HG03039 (cell line): ENCODE data around the gene TIMM10.

ENCODE experiments used
- ATAC-seq: cut with Tn5 transposase; IDR thresholded peaks from one replicate; pipeline ENCODE4 v1.9.1; 2021; ENCODE audit warnings: mild to moderate bottlenecking, moderate library complexity; ENCODE audit not compliant: unreplicated experiment

The TIMM10 gene, protein sequence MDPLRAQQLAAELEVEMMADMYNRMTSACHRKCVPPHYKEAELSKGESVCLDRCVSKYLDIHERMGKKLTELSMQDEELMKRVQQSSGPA

DNA sequence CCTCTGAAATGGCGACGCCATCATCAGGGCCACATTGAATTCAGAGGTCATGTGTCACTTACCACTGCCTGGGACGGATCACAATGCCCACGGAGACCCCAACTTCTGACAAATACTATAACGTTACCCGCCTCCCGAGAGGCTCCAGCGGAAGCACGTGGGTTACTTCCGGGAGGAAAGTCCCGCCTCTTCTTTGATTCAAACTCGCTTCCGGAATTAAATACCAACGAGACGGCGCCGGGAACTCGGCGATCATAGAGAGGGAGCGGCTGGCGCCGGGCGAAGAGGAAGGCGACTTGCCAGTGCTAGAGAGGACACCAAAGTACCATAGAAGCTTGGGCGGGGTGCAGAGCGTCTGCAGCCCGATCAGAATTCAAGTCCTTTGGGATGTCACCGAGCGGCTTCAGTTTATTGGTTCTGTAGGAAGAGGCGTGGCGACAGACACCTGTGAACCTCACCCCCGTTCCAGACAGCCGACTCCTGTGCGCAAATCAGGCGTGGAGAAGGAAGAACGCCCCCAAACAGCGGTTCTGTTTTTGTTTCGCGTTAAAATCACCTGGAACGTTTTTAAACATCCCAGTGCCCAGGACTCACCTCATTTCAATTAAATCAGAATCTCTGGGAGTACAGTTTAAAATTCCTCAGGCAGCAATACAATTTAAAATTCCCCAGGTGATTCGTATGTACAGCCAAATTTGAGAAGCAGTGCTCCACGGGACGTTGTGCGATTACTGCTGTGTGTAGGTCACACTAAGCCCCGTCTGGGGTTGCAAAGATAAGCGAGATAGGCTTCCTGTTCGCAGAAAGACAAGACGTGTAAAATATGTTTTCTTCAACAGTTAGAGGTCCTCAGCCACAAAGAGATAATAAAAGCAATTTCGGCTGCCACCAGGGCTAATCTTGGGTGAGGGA is at the start of gene TIMM10:
TSS of gene TIMM10 (minus strand) at position 159 of the 912 bp plus-strand sequence. CDS start 565 bp downstream, outside the sequence.
- peak; percentile 96 for ATAC-seq

GRCh38 chr11:57574061-57574460 is 43.5 kb upstream of the TIMM10 start:
- ATAC-seq, result no peak

GRCh38 chr11:57571606-57572005 is 41.1 kb upstream of the TIMM10 start:
- no peak for ATAC-seq

DNA sequence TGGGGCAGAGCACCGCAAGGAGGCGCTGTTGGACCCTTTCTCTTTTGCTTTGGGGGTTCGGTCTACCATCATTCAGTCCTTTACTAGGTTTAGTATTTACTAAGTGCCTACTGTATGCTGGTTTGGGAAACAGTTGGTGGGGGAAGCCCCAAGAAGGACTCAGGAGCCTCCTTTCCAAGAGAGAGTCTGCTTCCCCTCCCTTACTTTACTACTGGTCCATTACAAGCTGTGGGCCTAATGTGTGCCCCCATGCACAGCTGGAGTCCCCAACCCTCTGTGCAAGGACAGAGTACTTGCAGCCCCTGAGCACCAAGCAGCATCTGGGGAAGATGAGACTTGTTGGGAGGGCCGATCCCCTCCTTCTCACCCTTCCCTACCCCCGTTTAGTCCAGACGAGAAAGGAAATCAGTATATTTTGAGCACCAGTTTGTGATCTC is 37.8 kb upstream of the TIMM10 start:
- peak; percentile 10 for ATAC-seq

GRCh38 chr11:57567515-57568329 is 37.2 kb upstream of the TIMM10 start, which contains the start of gene UBE2L6:
TSS of gene UBE2L6 (minus strand) at chr11:57567672. CDS start at chr11:57567611, 61 bp downstream.
- peak; percentile 54 for ATAC-seq

GRCh38 chr11:57566905-57567514 is 36.5 kb upstream of the TIMM10 start:
- no peak for ATAC-seq

- peak; percentile 63 for ATAC-seq
Observed at GRCh38 chr11:57566005-57566904, 35.7 kb upstream of the TIMM10 start.

- no peak for ATAC-seq
Observed at GRCh38 chr11:57562596-57562995, 32.0 kb upstream of the TIMM10 start.

- ATAC-seq, result no peak
Observed at GRCh38 chr11:57560146-57560545, 29.6 kb upstream of the TIMM10 start.

GRCh38 chr11:57556041-57556440 is 25.5 kb upstream of the TIMM10 start:
- ATAC-seq, result no peak

- ATAC-seq, result no peak
Observed at GRCh38 chr11:57555393-57555792, 24.8 kb upstream of the TIMM10 start.

GRCh38 chr11:57552479-57552878 is 21.9 kb upstream of the TIMM10 start:
- no peak for ATAC-seq

DNA sequence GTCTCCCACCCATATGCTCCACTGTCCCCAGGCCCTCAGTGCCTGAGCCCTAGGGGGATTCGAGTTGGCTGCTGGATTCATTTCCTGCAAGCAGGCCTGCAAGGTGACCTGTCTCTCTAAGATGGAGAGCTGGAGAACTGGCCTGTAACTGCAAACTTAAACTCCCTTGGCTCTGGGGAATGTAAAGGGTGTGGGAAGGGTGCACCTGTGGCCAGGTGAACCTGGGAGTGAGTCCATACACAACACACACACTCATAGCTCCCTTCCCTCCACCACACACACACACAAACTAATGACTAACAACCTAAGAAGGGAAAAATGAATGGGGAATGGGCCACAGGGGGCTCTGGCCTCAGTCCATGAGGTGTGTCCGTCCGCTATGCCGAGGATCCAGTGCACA is 21.4 kb upstream of the TIMM10 start:
- ATAC-seq, result no peak

- ATAC-seq, result no peak
Observed at GRCh38 chr11:57549983-57550382, 19.4 kb upstream of the TIMM10 start.

- ATAC-seq, result peak; percentile 61
Observed at GRCh38 chr11:57547854-57548377, 17.4 kb upstream of the TIMM10 start.

- peak; percentile 83 for ATAC-seq
Observed at GRCh38 chr11:57546869-57547475, 16.4 kb upstream of the TIMM10 start.

DNA sequence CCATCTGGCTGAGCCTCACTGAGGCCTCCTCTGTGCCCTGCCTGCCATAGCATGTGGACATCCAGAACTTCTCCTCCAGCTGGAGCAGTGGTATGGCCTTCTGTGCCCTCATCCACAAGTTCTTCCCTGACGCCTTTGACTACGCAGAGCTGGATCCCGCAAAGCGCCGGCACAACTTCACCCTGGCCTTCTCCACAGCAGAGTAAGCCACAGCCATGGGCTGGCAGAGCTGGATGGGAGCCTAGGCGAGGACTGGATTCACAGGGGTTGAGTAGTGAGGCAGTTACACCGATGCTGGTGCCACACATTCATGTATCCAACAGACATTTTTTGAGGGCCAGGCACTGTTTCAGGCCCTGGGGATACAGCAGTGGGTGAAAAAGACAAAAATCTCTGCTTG is 15.9 kb upstream of the TIMM10 start:
- no peak for ATAC-seq

GRCh38 chr11:57545883-57546282 is 15.3 kb upstream of the TIMM10 start:
- no peak for ATAC-seq

GRCh38 chr11:57544566-57544965 is 14.0 kb upstream of the TIMM10 start:
- ATAC-seq, result no peak
